Panc1 (cell line): ENCODE measurements around the gene PHF2.

Source experiments
- CTCF ChIP-seq: fragments of 450-650 bp; IDR thresholded peaks from 2 replicates; pipeline ENCODE4 v1.5.1; 2017; ENCODE audit warnings: mild to moderate bottlenecking
- POLR2AphosphoS5 ChIP-seq: IDR thresholded peaks from 2 replicates; pipeline ENCODE4 v1.6.1; 2012; ENCODE audit warnings: mild to moderate bottlenecking, low read depth, low read length, moderate library complexity
- REST ChIP-seq, 2 experiments: IDR thresholded peaks; 2 replicates each; pipeline ENCODE4 v1.6.1; 2011 to 2012; ENCODE audit warnings: low read depth in 2 of 2, control low read depth in 1 of 2, low read length in 1 of 2, mild to moderate bottlenecking in 1 of 2, moderate library complexity in 1 of 2; ENCODE audit not compliant: insufficient read depth in 1 of 2
- SIN3A ChIP-seq: IDR thresholded peaks from 2 replicates; pipeline ENCODE4 v1.6.1; 2012; ENCODE audit warnings: low read depth, mild to moderate bottlenecking, low read length, moderate library complexity, borderline replicate concordance; ENCODE audit not compliant: insufficient read depth

GRCh38 chr9:93533863-93534262 lies 42.5 kb upstream of the PHF2 start:
- TF ChIP-seq CTCF, result no peak
- no peak for TF ChIP-seq POLR2AphosphoS5
- TF ChIP-seq REST (IDR thresholded peaks at IDR 0.05; ENCODE audit: insufficient read depth in 1 of 2, low read depth in 2 of 2, low read length in 1 of 2), result no peak
- TF ChIP-seq SIN3A, result no peak
